Caco-2 (cell line): Measurements from ENCODE around the gene PLAU. TPM values are rescaled to one million over a fixed set of nuclear protein-coding genes. Genes with fewer than 3 reads are reported as not detected.

ENCODE experiments used
- BruUV-seq: library from RNA; stranded (reverse); fragments of 400-500 nt; replicated peaks from 2 replicates; lab custom pipeline; 2021; lab: Mats Ljungman, UMichigan
- CTCF ChIA-PET: fragments of 300-600 bp; sonication (Branson Sonifier 250); formaldehyde crosslinking; loops from one replicate; lab custom pipeline; 2022; ENCODE audit warnings: antibody characterized with exemption; lab: Charles Lee
- POLR2A ChIA-PET: fragments of 300-600 bp; sonication (Branson Sonifier 250); formaldehyde crosslinking; loops from one replicate; lab custom pipeline; 2022; ENCODE audit warnings: antibody characterized with exemption; lab: Charles Lee
- DNase-seq, 2 experiments: peaks; one replicate each; pipeline versions ENCODE4 v3.0.0 to v3.0.0-alpha.2; 2020 to 2022
- H3K27me3 ChIP-seq: replicated peaks from 2 replicates; pipeline ENCODE4 v1.6.0; 2011; ENCODE audit warnings: low read length; ENCODE audit not compliant: control insufficient read depth, insufficient read depth
- H3K36me3 ChIP-seq: 2 replicates; pipeline ENCODE4 v1.5.1; 2011; ENCODE audit warnings: low read length; ENCODE audit not compliant: control insufficient read depth, insufficient read depth
- H3K4me1 ChIP-seq: fragments of 250-450 bp; sonication (Bioruptor Pico); 2 replicates; pipeline ENCODE4 v1.5.1; 2020; ENCODE audit warnings: mild to moderate bottlenecking
- H3K4me3 ChIP-seq: 2 replicates; pipeline ENCODE4 v1.5.1; 2011; ENCODE audit warnings: low read depth, mild to moderate bottlenecking, control low read depth, low read length
- H3K9me3 ChIP-seq: fragments of 250-450 bp; sonication (Bioruptor Pico); 2 replicates; pipeline ENCODE4 v1.5.1; 2020; ENCODE audit warnings: mild to moderate bottlenecking, moderate library complexity
- H3K27ac Mint-ChIP-seq: one replicate; pipeline ENCODE4 v1.8.0; 2022; ENCODE audit warnings: mixed read lengths; ENCODE audit not compliant: unreplicated experiment
- H3K27me3 Mint-ChIP-seq: one replicate; pipeline ENCODE4 v1.8.0; 2022; ENCODE audit warnings: mixed read lengths; ENCODE audit not compliant: insufficient read depth, unreplicated experiment
- H3K36me3 Mint-ChIP-seq: one replicate; pipeline ENCODE4 v1.8.0; 2022; ENCODE audit warnings: mild to moderate bottlenecking, mixed read lengths; ENCODE audit not compliant: insufficient read depth, unreplicated experiment
- H3K4me1 Mint-ChIP-seq: one replicate; pipeline ENCODE4 v1.8.0; 2022; ENCODE audit warnings: low read depth, mixed read lengths; ENCODE audit not compliant: unreplicated experiment
- H3K4me3 Mint-ChIP-seq: one replicate; pipeline ENCODE4 v1.8.0; 2022; ENCODE audit warnings: mild to moderate bottlenecking, moderate library complexity, mixed read lengths; ENCODE audit not compliant: unreplicated experiment
- H3K9me3 Mint-ChIP-seq: one replicate; pipeline ENCODE4 v1.8.0; 2022; ENCODE audit warnings: mixed read lengths; ENCODE audit not compliant: unreplicated experiment
- CTCF ChIP-seq, 2 experiments: fragments of 200-600 bp in 1 of 2; IDR thresholded peaks; 1 replicate in 1 of 2; 2 replicates in 1 of 2; pipeline versions ENCODE4 v1.5.1 to v1.8.0; 2011 to 2022; ENCODE audit warnings: antibody characterized with exemption in 1 of 2, control low read depth in 1 of 2, inconsistent platforms in 1 of 2, low read depth in 1 of 2, low read length in 1 of 2, mild to moderate bottlenecking in 1 of 2, moderate library complexity in 1 of 2; ENCODE audit not compliant: insufficient read depth in 1 of 2, severe bottlenecking in 1 of 2, unreplicated experiment in 1 of 2
- intact Hi-C: fragments of 100-400 bp; cut with micrococcal nuclease; formaldehyde crosslinking; loops from one replicate; pipeline ENCODE4 v1.10.0; 2022; ENCODE audit not compliant: unreplicated experiment
- total RNA-seq: library from RNA; stranded (reverse); gene quantifications from 2 replicates; pipeline ENCODE4 v1.2.3, GENCODE V29; 2022

Gene PLAU
- total RNA-seq, 1 experiment from 2014 or later, result 1.2 TPM

- no peak for TF ChIP-seq CTCF (IDR thresholded peaks at IDR 0.05; ENCODE audit: insufficient read depth in 1 of 2, low read depth in 1 of 2, low read length in 1 of 2, severe bottlenecking in 1 of 2, unreplicated experiment in 1 of 2)
- Histone ChIP-seq H3K9me3 (no peaks in the 10 kb centered on the region), H3K4me3 (no peak overlapping the region), H3K36me3 (peaks cover 13% of the 10 kb centered on the region), H3K27me3 (no peaks in the 10 kb centered on the region), H3K4me1 (peaks cover 30% of the 10 kb centered on the region)
- Mint-ChIP-seq H3K4me3 (no peak overlapping the region), H3K27ac (no peak overlapping the region), H3K4me1 (peaks cover 27% of the 10 kb centered on the region), H3K36me3 (peaks cover 95% of the 10 kb centered on the region), H3K27me3 (no peaks in the 10 kb centered on the region), H3K9me3 (no peaks in the 10 kb centered on the region)
- intact Hi-C loops, result no loop called here
- ChIA-PET CTCF (no interaction called here), POLR2A (no interaction called here)
- no peak for DNase-seq
- no TSS peak for BruUV-seq
Measured at GRCh38 chr10:73867871-73868631, 42.9 kb upstream of the PLAU start.

GRCh38 chr10:73868655-73869195 lies 42.2 kb upstream of the PLAU start:
- H3K4me1 ChIP-seq, result peaks cover 33% of the 10 kb centered on the region
- H3K9me3 Mint-ChIP-seq, result no peaks in the 10 kb centered on the region
- no peak overlapping the region for H3K4me3 ChIP-seq
- H3K9me3 ChIP-seq, result no peaks in the 10 kb centered on the region
- BruUV-seq, result no TSS peak
- H3K36me3 Mint-ChIP-seq, result peaks cover 90% of the 10 kb centered on the region
- CTCF ChIA-PET, result no interaction called here
- H3K36me3 ChIP-seq, result peaks cover 13% of the 10 kb centered on the region
- H3K27me3 Mint-ChIP-seq, result no peaks in the 10 kb centered on the region
- peaks cover 27% of the 10 kb centered on the region for H3K4me1 Mint-ChIP-seq
- no peak overlapping the region for H3K4me3 Mint-ChIP-seq
- no peak for TF ChIP-seq CTCF (IDR thresholded peaks at IDR 0.05; ENCODE audit: insufficient read depth in 1 of 2, low read depth in 1 of 2, low read length in 1 of 2, severe bottlenecking in 1 of 2, unreplicated experiment in 1 of 2)
- no peak overlapping the region for H3K27ac Mint-ChIP-seq
- no peaks in the 10 kb centered on the region for H3K27me3 ChIP-seq
- POLR2A ChIA-PET, result no interaction called here
- intact Hi-C loops, result no loop called here
- no peak for DNase-seq

DNA sequence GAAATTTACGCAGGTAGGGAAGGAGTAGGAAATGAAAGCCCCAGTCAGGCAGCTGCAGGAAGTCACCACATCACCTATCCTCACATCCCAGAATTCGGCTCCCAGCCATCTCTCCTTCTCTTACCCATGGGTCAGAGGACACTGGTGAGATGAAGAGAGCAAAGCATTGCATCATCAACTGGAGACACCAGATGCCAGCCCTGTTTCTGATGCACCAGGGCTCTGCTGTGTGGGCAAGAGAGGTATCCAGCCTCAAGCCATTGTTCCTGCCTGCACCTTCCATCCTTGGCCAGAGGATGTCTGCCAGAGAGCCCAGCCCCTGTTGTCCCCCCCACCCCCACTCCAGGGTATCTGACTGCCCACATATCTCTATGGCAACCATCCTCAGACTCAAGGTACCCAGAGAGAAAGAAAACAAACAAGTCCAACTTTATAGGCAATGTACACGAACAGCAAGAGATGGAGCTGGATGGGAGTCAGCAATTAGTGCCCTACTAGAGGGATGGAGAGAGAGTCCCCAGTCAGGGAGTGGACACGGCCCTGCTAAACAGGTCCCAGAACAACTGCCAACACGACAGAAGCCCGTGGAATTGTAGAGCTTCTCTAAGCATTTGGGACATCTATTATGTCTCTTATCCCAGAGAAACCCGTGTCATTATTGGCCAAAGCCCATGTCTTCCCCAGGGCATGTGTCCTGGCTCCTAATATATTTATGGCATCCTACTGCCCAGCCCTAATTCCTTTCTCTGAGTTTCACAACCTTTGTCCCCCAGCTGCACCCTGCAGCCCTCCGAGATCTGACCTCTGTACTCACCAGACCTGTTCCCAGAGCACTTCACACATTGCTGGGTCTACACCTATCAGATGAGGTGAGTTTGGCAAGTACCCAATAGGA lies 39.4 kb upstream of the PLAU start:
- Histone ChIP-seq H3K27me3 (no peaks in the 10 kb centered on the region), H3K9me3 (no peaks in the 10 kb centered on the region), H3K36me3 (peaks cover 12% of the 10 kb centered on the region; the same call in 1 of the 2 replicates), H3K4me1 (peaks cover 51% of the 10 kb centered on the region), H3K4me3 (no peak overlapping the region)
- peaks cover 27% of the 10 kb centered on the region for H3K4me1 Mint-ChIP-seq
- CTCF ChIA-PET, result interaction anchor here (0.7 to 1.8 kb wide), 5 partner anchors 8 to 85 kb away, joined by 3 to 8 read pairs (median 3); no protein-coding TSS in a partner anchor
- H3K9me3 Mint-ChIP-seq, result no peaks in the 10 kb centered on the region
- DNase-seq, result peak; percentile 94 to 96
- no TSS peak for BruUV-seq
- H3K27me3 Mint-ChIP-seq, result no peaks in the 10 kb centered on the region
- POLR2A ChIA-PET, result interaction anchor here (1.1 kb wide), 1 partner anchor 21 kb away, joined by 3 read pairs; no protein-coding TSS in a partner anchor
- peak overlapping the region; percentile 69 for H3K4me3 Mint-ChIP-seq
- H3K36me3 Mint-ChIP-seq, result peaks cover 62% of the 10 kb centered on the region
- intact Hi-C loops, result loop anchor here (1.0 to 10.0 kb wide), 2 partner anchors 22 to 87 kb away; partner anchors contain the start of genes CHCHD1 and ZSWIM8
- peak overlapping the region; percentile 80 for H3K27ac Mint-ChIP-seq
- TF ChIP-seq CTCF (IDR thresholded peaks at IDR 0.05; ENCODE audit: insufficient read depth in 1 of 2, low read depth in 1 of 2, low read length in 1 of 2, severe bottlenecking in 1 of 2, unreplicated experiment in 1 of 2), result no peak
